PC-9 (cell line): Measurements from ENCODE around the gene VWA3A.

Experiments used
- CTCF ChIP-seq: fragments of 200-600 bp; sonication (generic); conservative IDR thresholded peaks from 2 replicates; pipeline ENCODE4 v1.6.1; 2017; ENCODE audit warnings: mixed run types, antibody characterized with exemption, mild to moderate bottlenecking, moderate library complexity
- EZH2 ChIP-seq: fragments of 200-600 bp; sonication (generic); IDR thresholded peaks from 2 replicates; pipeline ENCODE4 v1.8.0; 2017; ENCODE audit warnings: antibody characterized with exemption, low read depth

- TF ChIP-seq CTCF (no peak), EZH2 (no peak)
These were observed 990 bp downstream of the VWA3A start for GRCh38 chr16:22093331-22093730.
